HL-60 (cell line): ENCODE results near the gene TLCD5.

ENCODE experiments used
- GABPA ChIP-seq: IDR thresholded peaks from 2 replicates; pipeline ENCODE4 v1.6.1; 2012; ENCODE audit warnings: low read depth
- TF ChIP-seq, protein P1 (sequence below): IDR thresholded peaks from one replicate; pipeline ENCODE4 v1.5.1; 2011; ENCODE audit warnings: low read length, control low read depth, inconsistent platforms; ENCODE audit not compliant: insufficient read depth

DNA sequence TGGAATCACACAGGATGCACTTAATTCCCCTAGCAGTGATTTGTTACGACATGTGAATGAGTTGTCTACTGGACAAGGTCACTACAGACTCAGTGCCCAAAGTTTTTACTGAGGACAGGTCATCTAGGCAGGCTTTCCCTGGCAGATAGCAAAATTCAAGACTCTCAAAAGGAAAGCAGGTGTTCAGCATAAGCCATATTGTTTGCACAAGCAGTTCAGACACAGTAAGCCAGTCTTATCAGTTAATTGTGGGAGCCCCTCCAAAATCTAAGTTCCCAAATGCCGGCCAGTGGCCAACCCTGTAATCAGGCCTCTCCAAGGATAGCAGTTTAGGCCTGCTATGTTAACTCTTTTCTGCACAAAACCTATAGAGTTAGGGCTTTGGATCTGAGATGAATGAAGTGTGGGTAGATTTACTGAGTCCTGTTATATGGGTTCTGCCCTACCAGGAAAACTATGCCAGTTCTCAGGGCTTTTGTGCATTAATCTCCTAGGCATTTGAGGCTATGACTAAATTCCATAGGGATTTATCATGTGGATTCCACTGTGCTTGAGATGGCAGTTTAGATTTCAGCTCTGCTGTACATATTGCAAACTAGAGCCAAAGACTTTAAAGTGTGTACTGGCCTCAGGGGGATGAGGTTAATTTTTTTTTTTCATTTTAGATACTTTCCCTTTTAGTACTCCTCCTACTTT is 6.3 kb downstream of the TLCD5 start:
- TF ChIP-seq GABPA: no peak
- TF ChIP-seq, protein P1, sequence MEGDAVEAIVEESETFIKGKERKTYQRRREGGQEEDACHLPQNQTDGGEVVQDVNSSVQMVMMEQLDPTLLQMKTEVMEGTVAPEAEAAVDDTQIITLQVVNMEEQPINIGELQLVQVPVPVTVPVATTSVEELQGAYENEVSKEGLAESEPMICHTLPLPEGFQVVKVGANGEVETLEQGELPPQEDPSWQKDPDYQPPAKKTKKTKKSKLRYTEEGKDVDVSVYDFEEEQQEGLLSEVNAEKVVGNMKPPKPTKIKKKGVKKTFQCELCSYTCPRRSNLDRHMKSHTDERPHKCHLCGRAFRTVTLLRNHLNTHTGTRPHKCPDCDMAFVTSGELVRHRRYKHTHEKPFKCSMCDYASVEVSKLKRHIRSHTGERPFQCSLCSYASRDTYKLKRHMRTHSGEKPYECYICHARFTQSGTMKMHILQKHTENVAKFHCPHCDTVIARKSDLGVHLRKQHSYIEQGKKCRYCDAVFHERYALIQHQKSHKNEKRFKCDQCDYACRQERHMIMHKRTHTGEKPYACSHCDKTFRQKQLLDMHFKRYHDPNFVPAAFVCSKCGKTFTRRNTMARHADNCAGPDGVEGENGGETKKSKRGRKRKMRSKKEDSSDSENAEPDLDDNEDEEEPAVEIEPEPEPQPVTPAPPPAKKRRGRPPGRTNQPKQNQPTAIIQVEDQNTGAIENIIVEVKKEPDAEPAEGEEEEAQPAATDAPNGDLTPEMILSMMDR: no peak
